H9 (cell line): ENCODE measurements around the gene NFXL1. TPM values are rescaled to one million over a fixed set of nuclear protein-coding genes. Genes with fewer than 3 reads are reported as not detected.

Source experiments
- DNase-seq: peaks from one replicate; pipeline ENCODE4 v3.0.0-alpha.2; 2017
- H2AFZ ChIP-seq: one replicate; pipeline ENCODE4 v1.6.1; 2013; ENCODE audit warnings: mild to moderate bottlenecking, low read length, control low read depth, moderate library complexity
- H2AK5ac ChIP-seq: 2 replicates; pipeline ENCODE4 v1.6.1; 2013; ENCODE audit warnings: low read length, control low read depth, mixed read lengths; ENCODE audit not compliant: insufficient read length
- H2BK120ac ChIP-seq: one replicate; pipeline ENCODE4 v1.6.1; 2013; ENCODE audit warnings: low read depth, mild to moderate bottlenecking, low read length, control low read depth, inconsistent platforms; ENCODE audit not compliant: poor library complexity, severe bottlenecking
- H2BK12ac ChIP-seq: 2 replicates; pipeline ENCODE4 v1.6.1; 2013; ENCODE audit warnings: low read length, control low read depth, mixed read lengths, low read depth; ENCODE audit not compliant: insufficient read length
- H2BK15ac ChIP-seq: 2 replicates; pipeline ENCODE4 v1.6.1; 2013; ENCODE audit warnings: low read depth, low read length, control low read depth
- H2BK20ac ChIP-seq: one replicate; pipeline ENCODE4 v1.6.1; 2013; ENCODE audit warnings: low read depth, mild to moderate bottlenecking, low read length, control low read depth, inconsistent platforms; ENCODE audit not compliant: poor library complexity, severe bottlenecking
- H2BK5ac ChIP-seq: 2 replicates; pipeline ENCODE4 v1.6.1; 2013; ENCODE audit warnings: low read length, control low read depth, mixed read lengths; ENCODE audit not compliant: insufficient read length
- H3K14ac ChIP-seq: 2 replicates; pipeline ENCODE4 v1.6.1; 2013; ENCODE audit warnings: low read length, control low read depth; ENCODE audit not compliant: insufficient read depth
- H3K18ac ChIP-seq: 2 replicates; pipeline ENCODE4 v1.6.1; 2013; ENCODE audit warnings: low read depth, mild to moderate bottlenecking, mixed read lengths, low read length, control low read depth; ENCODE audit not compliant: insufficient read length
- H3K23ac ChIP-seq: 2 replicates; pipeline ENCODE4 v1.6.1; 2013; ENCODE audit warnings: low read length, control low read depth, mixed read lengths, low read depth; ENCODE audit not compliant: insufficient read length
- H3K23me2 ChIP-seq: 2 replicates; pipeline ENCODE4 v1.6.1; 2013; ENCODE audit warnings: low read depth, mild to moderate bottlenecking, mixed read lengths, low read length, control low read depth; ENCODE audit not compliant: insufficient read length, poor library complexity, severe bottlenecking
- H3K27ac ChIP-seq: 2 replicates; pipeline ENCODE4 v1.5.1; 2013; ENCODE audit warnings: low read length, control low read depth, mixed read lengths, low read depth; ENCODE audit not compliant: insufficient read length
- H3K27me3 ChIP-seq: 2 replicates; pipeline ENCODE4 v1.6.1; 2013; ENCODE audit warnings: low read length, control low read depth, inconsistent platforms; ENCODE audit not compliant: insufficient read depth
- H3K4ac ChIP-seq: 2 replicates; pipeline ENCODE4 v1.6.1; 2013; ENCODE audit warnings: low read depth, mild to moderate bottlenecking, control low read depth, inconsistent platforms, low read length, moderate library complexity
- H3K4me1 ChIP-seq: 2 replicates; pipeline ENCODE4 v1.6.1; 2013; ENCODE audit warnings: low read length, control low read depth, inconsistent platforms; ENCODE audit not compliant: insufficient read depth
- H3K4me2 ChIP-seq: 2 replicates; pipeline ENCODE4 v1.6.1; 2013; ENCODE audit warnings: low read length, control low read depth, mixed read lengths; ENCODE audit not compliant: insufficient read length, insufficient read depth
- H3K56ac ChIP-seq: 2 replicates; pipeline ENCODE4 v1.6.1; 2013; ENCODE audit warnings: low read depth, mild to moderate bottlenecking, mixed read lengths, low read length, control low read depth; ENCODE audit not compliant: insufficient read length
- H3K79me1 ChIP-seq: 2 replicates; pipeline ENCODE4 v1.6.1; 2013; ENCODE audit warnings: low read depth, mild to moderate bottlenecking, moderate library complexity, low read length, control low read depth, inconsistent platforms; ENCODE audit not compliant: insufficient read depth, poor library complexity, severe bottlenecking
- H3K79me2 ChIP-seq: 2 replicates; pipeline ENCODE4 v1.6.1; 2013; ENCODE audit warnings: low read length, control low read depth, inconsistent platforms; ENCODE audit not compliant: insufficient read depth
- H3K9ac ChIP-seq: 2 replicates; pipeline ENCODE4 v1.6.1; 2013; ENCODE audit warnings: low read length, control low read depth, mixed read lengths; ENCODE audit not compliant: insufficient read length; ENCODE audit errors: extremely low read depth
- H3K9me3 ChIP-seq: one replicate; pipeline ENCODE4 v1.6.1; 2013; ENCODE audit warnings: low read depth, low read length, inconsistent platforms; ENCODE audit not compliant: control insufficient read depth
- H3T11ph ChIP-seq: one replicate; pipeline ENCODE4 v1.6.1; 2013; ENCODE audit warnings: mild to moderate bottlenecking, low read length, control low read depth, inconsistent platforms
- H4K20me1 ChIP-seq: one replicate; pipeline ENCODE4 v1.6.1; 2013; ENCODE audit not compliant: control insufficient read depth, insufficient read length, insufficient read depth
- H4K5ac ChIP-seq: 2 replicates; pipeline ENCODE4 v1.6.1; 2013; ENCODE audit warnings: low read depth, mild to moderate bottlenecking, mixed read lengths, low read length, control low read depth; ENCODE audit not compliant: insufficient read length
- H4K8ac ChIP-seq: replicated peaks from 2 replicates; pipeline ENCODE4 v1.6.1; 2013; ENCODE audit warnings: low read length, control low read depth, mixed read lengths, low read depth; ENCODE audit not compliant: insufficient read length
- H4K91ac ChIP-seq: 2 replicates; pipeline ENCODE4 v1.6.1; 2013; ENCODE audit warnings: low read depth, mild to moderate bottlenecking, moderate library complexity, mixed read lengths, low read length, control low read depth; ENCODE audit not compliant: insufficient read length
- H3K27ac Mint-ChIP-seq, 3 experiments: 2 replicates in 2 of 3; 3 replicates in 1 of 3; pipeline ENCODE4 v1.8.0; 2020 to 2021; ENCODE audit warnings: mixed read lengths in 3 of 3, mild to moderate bottlenecking in 1 of 3, moderate library complexity in 1 of 3
- H3K27me3 Mint-ChIP-seq: 2 replicates; pipeline ENCODE4 v1.8.0; 2021; ENCODE audit warnings: low read depth, mild to moderate bottlenecking, moderate library complexity, mixed read lengths
- H3K36me3 Mint-ChIP-seq, 3 experiments: 2 replicates in 2 of 3; 3 replicates in 1 of 3; pipeline ENCODE4 v1.8.0; 2020 to 2021; ENCODE audit warnings: low read depth in 3 of 3, mixed read lengths in 3 of 3; ENCODE audit not compliant: insufficient read depth in 1 of 3
- H3K4me1 Mint-ChIP-seq, 2 experiments: 2 replicates each; pipeline ENCODE4 v1.8.0; 2020; ENCODE audit warnings: mixed read lengths in 2 of 2
- H3K4me3 Mint-ChIP-seq, 2 experiments: 2 replicates in 1 of 2; 3 replicates in 1 of 2; pipeline ENCODE4 v1.8.0; 2020 to 2021; ENCODE audit warnings: mild to moderate bottlenecking in 2 of 2, mixed read lengths in 2 of 2, moderate library complexity in 1 of 2
- H3K9me3 Mint-ChIP-seq, 2 experiments: 2 replicates in 1 of 2; 3 replicates in 1 of 2; pipeline ENCODE4 v1.8.0; 2020; ENCODE audit warnings: mild to moderate bottlenecking in 2 of 2, mixed read lengths in 2 of 2, moderate library complexity in 1 of 2
- CTCF ChIP-seq: fragments of 200-600 bp; sonication (generic); conservative IDR thresholded peaks from 3 replicates; pipeline ENCODE4 v1.8.0; 2021; ENCODE audit warnings: antibody characterized with exemption, mild to moderate bottlenecking
- WGBS: extraction: QIAGEN DNeasy Blood & Tissue Kit; methylation state at CpG from one replicate; pipeline ENCODE4 v1.1.7; 2013; ENCODE audit warnings: missing lambda C conversion rate, low lambda C conversion rate, mixed read lengths; ENCODE audit not compliant: insufficient read length; ENCODE audit errors: extremely low coverage; 5-methylcytosine and 5-hydroxymethylcytosine counted together
- total RNA-seq: library from RNA; stranded (reverse); gene quantifications from 2 replicates; pipeline ENCODE4 v1.2.1, GENCODE V29; 2021

NFXL1 gene
- total RNA-seq, 1 experiment from 2014 or later: 33.8 TPM

- no peak overlapping the region for H3K14ac ChIP-seq
- H3K4me2 ChIP-seq: no peak overlapping the region
- no peak overlapping the region for H4K91ac ChIP-seq
- no peak overlapping the region for H4K8ac ChIP-seq
- no peak for TF ChIP-seq CTCF
- no peak overlapping the region for H2BK5ac ChIP-seq
- no peak overlapping the region for H3K18ac ChIP-seq
- H4K5ac ChIP-seq: no peak overlapping the region
- H3K79me2 ChIP-seq: no peaks in the 10 kb centered on the region
- no peak overlapping the region for H2BK15ac ChIP-seq
- H3K4me1 ChIP-seq: no peaks in the 10 kb centered on the region
- Mint-ChIP-seq H3K27ac (no peak overlapping the region), H3K4me1 (peaks cover 0 to 4% of the 10 kb centered on the region in 2 experiments; a peak in 2 of 4 replicates), H3K27me3 (no peaks in the 10 kb centered on the region), H3K4me3 (no peak overlapping the region), H3K36me3 (peaks cover 38 to 66% (median 49%) of the 10 kb centered on the region in 3 experiments), H3K9me3 (no peaks in the 10 kb centered on the region; a peak in 1 of 5 replicates)
- H2BK20ac ChIP-seq: no peak overlapping the region
- H3K23me2 ChIP-seq: no peaks in the 10 kb centered on the region
- no peaks in the 10 kb centered on the region for H3K9me3 ChIP-seq
- no peak overlapping the region for H3T11ph ChIP-seq
- H2AK5ac ChIP-seq: no peak overlapping the region
- WGBS: no CpG with 5 or more reads among the region's 2 CpGs
- no peak overlapping the region for H3K4ac ChIP-seq
- no peaks in the 10 kb centered on the region for H3K79me1 ChIP-seq
- no peak overlapping the region for H2BK12ac ChIP-seq
- H3K27ac ChIP-seq: no peak overlapping the region
- H4K20me1 ChIP-seq: no peaks in the 10 kb centered on the region
- no peak overlapping the region for H2BK120ac ChIP-seq
- H3K56ac ChIP-seq: no peak overlapping the region
- H3K23ac ChIP-seq: no peak overlapping the region
- H3K9ac ChIP-seq: no peak overlapping the region
- no peak for DNase-seq
- no peaks in the 10 kb centered on the region for H3K27me3 ChIP-seq
- H2AFZ ChIP-seq: no peak overlapping the region
Measured at GRCh38 chr4:47848041-47848440, 66.3 kb downstream of the NFXL1 start.
